HG03575 (cell line): ENCODE results near the gene USP19.

Experiments used
- ATAC-seq: cut with Tn5 transposase; IDR thresholded peaks from one replicate; pipeline ENCODE4 v1.9.1; 2021; ENCODE audit not compliant: unreplicated experiment, insufficient number of reproducible peaks, low FRiP score; ENCODE audit errors: extremely low read depth

USP19 gene

GRCh38 chr3:49120438-49121131, at the start of gene USP19:
USP19 (minus strand) TSS chr3:49120823; CDS start chr3:49119145, 1,678 bp downstream.
- ATAC-seq, result no peak

GRCh38 chr3:49166752-49167556, 46.3 kb upstream of the USP19 start:
- ATAC-seq, result no peak

GRCh38 chr3:49165771-49166751, 45.4 kb upstream of the USP19 start, which contains the start of gene CCDC71:
CCDC71 (minus strand) TSS chr3:49166331; CDS start chr3:49164208, 2,123 bp downstream.
- ATAC-seq, result no peak

- ATAC-seq, result no peak
These were observed 44.5 kb upstream of the USP19 start for GRCh38 chr3:49164983-49165720.

- no peak for ATAC-seq
These were observed 43.0 kb upstream of the USP19 start for GRCh38 chr3:49163609-49164008.

- no peak for ATAC-seq
These were observed 42.3 kb upstream of the USP19 start for GRCh38 chr3:49162751-49163419.

GRCh38 chr3:49161808-49162530, 41.3 kb upstream of the USP19 start:
- ATAC-seq, result no peak

- no peak for ATAC-seq
These were observed 40.6 kb upstream of the USP19 start for GRCh38 chr3:49161197-49161596.

GRCh38 chr3:49158792-49159191, 38.2 kb upstream of the USP19 start:
- no peak for ATAC-seq

GRCh38 chr3:49158103-49158709, 37.6 kb upstream of the USP19 start:
- no peak for ATAC-seq

GRCh38 chr3:49157289-49157688, 36.7 kb upstream of the USP19 start:
- ATAC-seq, result no peak

- no peak for ATAC-seq
These were observed 32.8 kb upstream of the USP19 start for GRCh38 chr3:49153349-49153912.

- no peak for ATAC-seq
These were observed 31.0 kb upstream of the USP19 start for GRCh38 chr3:49151610-49152009.

GRCh38 chr3:49148159-49148558, 27.5 kb upstream of the USP19 start:
- ATAC-seq, result no peak

- ATAC-seq, result no peak
These were observed 19.5 kb upstream of the USP19 start for GRCh38 chr3:49140080-49140479.

- no peak for ATAC-seq
These were observed 14.9 kb upstream of the USP19 start for GRCh38 chr3:49135499-49135898.
